OCI-M1 (cell line): Measurements from ENCODE around the gene PLPP3.

Source experiments
- DNase-seq: peaks from one replicate; lab custom pipeline; 2025; lab: John Stamatoyannopoulos, UW

Gene PLPP3

GRCh38 chr1:56461158-56462127 lies 117.9 kb downstream of the PLPP3 start:
- no peak for DNase-seq

- DNase-seq = no peak
Observed at GRCh38 chr1:56459260-56459659, 120.1 kb downstream of the PLPP3 start.

GRCh38 chr1:56457756-56458375 lies 121.5 kb downstream of the PLPP3 start:
- no peak for DNase-seq

DNA sequence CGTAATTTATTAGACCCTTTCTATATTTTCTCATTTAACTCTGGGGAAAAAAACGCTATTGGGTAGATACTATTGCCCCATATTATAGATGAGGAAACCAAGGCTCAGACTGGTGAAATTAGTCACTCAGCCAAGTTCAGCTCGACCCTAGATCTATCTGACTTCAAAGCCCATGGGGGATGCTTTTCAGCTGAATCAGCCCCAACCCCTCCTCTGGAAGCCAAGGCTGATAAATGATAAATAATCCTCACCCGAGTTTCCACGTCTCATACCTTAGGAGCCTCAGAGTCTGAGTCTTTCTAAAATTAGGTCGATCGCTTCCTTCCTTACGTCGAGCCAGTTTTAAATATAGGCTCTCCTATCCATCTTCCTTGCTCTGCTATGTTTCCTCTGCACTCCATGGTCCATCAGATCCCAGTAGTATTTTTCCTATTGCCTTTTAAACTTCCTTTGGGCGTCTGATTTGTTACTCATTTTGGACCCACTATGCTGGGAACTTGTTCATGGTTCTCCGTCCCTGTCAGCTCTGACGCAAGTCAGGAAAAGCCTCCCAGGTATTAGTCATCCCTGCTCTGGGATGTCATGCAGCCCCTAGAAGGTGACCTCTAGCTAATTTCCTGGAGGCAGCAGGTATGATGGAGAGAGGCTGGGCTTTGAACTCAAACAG lies 122.8 kb downstream of the PLPP3 start:
- DNase-seq = no peak

DNA sequence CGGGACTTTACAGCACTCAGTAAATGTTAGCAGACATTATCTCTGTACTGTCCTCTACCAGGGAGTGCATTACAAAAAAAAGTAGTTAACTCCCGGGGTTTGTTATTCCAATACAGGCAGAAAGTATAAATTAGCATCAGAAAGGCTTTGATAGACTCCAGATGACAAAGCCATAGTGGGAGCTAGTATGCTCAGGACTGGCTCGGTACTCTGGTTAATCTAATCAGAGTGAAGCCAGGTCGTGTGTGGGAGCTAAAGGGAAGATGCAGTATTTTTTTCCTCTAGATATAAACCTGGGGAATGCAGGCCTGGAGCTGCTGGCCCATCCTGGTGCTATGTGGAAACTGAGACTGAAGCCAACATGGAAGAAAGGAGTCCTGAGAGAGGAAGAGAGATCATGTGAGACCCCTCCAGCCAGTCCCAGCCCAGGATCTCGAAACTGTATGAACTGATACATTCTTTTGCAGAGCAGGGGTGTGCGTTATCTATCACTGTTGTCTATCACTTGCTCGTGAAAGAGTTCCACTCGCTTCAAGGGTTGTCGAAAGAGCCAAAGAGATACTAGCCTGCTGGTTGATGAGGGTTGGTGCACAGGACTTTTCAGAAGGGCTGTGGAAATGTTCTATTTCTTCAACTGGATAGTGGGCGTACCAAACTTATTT lies 125.8 kb downstream of the PLPP3 start:
- no peak for DNase-seq

GRCh38 chr1:56453016-56453415 lies 126.3 kb downstream of the PLPP3 start:
- no peak for DNase-seq

DNA sequence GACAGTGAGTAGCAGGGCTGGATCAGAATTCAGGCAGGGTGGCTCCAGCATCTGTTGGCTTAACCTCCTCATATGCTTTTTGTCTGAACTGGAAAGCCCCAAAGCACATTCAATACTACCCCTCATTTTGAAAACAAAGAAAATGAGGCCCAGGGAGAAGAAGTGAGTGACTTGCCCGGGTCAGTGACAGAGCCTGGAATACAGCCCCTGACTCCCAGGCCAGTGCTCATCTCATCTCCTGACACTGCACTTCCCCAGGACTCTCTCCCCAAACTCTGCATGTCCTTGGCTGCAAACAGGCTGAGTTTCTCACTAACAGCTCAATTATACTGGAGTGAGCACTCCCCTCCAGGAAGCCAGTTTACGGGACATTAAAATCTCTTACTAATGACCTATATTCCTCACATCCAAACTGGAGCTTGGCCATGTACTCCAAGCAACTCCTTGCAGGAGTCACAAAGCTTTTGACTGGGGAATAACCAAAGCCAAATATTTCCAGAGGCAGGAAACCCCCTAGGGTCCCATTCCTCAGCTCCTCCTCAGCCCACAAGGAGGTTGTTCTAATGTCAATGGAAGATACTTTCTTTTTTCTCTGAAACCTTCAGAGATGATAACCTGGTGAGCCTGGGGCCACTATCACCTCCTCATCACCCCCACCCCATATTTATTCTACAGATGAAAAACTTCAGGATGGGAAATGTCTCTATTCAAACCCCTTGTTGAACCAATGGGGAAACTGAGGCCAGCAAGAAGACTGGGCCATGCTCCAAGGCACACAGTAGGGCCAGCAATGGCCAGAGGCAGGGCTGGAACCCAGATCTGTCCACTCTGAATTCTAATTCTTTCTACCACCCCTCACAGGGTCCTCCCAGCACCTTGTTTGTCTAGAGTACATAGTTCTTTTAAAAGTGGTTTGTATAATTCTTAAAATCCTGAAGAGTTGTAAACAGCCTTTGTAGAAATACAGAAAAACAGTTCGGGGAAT lies 127.0 kb downstream of the PLPP3 start:
- no peak for DNase-seq

DNA sequence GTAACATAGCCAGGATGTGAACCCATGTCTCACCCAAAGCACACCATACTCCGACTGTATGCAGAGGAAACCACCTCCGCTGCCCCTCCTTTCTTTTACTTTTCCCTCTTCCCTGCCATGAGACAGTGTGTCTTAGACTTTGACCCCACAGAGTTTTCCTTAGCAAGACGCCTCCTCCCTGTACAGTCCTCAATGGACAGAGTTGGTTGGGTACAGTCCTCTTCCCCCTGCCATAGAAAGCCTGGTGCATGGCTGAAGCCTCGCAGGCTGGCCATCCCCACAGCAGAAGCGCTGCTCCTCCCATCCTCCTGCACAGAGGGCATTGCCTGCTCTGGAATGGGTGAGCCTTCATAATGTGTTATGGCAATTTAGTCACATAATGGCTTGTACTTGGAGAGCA lies 127.9 kb downstream of the PLPP3 start:
- DNase-seq = no peak

- no peak for DNase-seq
Observed at GRCh38 chr1:56450004-56450666, 129.2 kb downstream of the PLPP3 start.

DNA sequence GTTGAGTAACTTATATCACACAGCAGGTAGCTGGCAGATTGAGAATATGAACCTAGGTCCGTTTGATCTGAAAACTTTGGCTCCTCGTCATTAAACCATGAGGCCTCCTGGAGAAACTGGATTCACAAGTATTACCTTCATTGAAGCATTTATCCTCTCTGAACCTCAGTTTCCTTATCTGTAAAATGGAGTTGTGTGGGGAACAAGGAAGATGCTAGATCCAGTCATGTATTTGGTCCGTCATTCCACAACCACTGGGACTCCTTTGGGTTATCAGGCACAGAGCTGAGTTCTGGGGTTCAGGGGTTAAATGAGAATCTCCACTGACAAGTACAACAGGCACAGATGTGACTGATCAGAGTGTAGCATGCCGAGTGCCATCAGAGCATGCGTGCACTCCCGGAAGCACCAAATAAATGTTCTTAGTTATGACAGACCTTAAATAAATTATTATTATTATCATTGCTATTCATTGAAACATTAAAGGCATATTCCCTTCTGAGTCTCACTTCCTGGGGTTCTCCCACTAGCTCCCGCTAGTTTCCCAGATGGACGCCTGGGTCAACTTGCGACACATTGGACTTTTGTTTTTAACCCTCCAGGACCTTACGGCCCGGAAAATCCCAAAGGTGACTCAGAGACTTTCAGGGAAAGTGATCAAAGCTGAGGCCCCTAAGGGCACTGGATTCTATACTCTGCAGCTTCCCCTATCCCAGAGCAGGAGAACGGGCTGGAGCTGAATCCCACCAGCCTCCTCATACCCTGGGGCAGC lies 130.6 kb downstream of the PLPP3 start:
- DNase-seq = no peak

GRCh38 chr1:56447823-56448222 lies 131.5 kb downstream of the PLPP3 start:
- no peak for DNase-seq

- DNase-seq = no peak
Observed at GRCh38 chr1:56446531-56447098, 132.7 kb downstream of the PLPP3 start.

DNA sequence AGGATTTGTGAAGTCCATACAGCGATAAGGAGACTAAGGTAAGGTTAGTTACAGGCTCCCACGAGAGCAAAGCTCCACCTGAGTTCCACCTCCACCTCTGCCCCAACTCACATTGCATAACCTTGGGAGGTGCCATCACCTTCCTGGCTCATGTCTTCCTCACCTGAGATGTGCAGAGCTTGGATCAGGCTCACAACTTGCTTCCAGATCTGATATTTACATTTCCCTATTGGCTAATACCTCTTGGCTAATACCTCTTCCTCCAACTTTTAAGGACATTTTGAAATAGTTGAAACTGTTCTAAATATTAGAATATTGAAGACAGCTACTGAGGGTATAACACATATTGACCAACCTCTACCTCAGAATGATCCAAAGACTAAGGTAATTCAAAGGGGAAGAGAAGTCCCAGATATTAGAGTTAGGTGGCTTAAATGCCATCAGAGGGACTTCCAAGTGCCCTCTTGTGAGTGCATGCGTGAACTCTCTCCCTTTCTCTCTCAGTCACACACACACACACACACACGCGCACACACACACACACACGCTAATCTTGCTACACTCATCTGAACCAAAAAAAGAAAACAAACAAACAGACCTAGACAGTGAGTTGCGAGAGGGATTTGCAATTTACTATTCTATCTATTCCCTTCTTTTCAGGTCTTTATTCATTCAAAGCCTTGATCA lies 134.3 kb downstream of the PLPP3 start:
- DNase-seq = no peak
